ENCODE measurements around the gene CHD8.

The CHD8 gene

DNA sequence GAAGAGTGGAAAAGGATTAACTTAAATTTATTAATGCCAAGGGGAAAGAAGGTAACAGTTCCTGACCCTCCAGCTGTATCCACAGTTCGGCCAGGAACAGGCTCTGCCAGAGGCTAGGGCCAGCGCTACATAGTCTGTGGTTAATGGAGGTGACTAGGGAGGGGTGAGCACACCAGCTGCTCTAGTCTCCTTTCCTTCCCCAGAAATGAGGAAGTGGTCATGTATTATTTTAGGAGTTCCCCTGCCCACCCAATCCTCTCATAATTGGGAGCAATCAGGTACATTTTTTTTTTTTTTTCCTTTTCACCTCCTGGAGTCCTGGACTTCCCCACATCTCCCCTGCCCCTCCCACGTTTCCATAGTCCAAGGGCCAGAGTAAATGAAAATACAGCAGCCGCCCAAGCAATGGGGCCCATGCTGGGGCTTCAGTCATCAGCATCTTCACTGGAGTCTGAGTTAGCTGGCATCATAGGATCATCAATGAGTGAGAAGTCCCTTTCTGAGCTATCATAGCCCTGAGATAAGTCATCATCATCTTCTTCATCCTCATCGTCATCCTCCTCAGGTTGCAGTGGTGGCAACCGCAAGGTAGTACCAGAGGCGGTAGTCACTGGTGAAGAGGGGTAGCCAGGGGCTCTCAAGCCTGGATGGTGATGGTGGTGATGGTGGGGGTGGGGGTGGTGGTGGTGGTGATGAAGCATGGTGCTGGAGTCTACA lies 70.6 kb downstream of the CHD8 start:
- H3K4me2 ChIP-seq (ENCODE audit: low read depth, low read length, poor library complexity, severe bottlenecking): peak overlapping the region; percentile 71
- H3K4me3 ChIP-seq (ENCODE audit: low read length, poor library complexity, severe bottlenecking): peak overlapping the region; percentile 85
- no peaks in the 10 kb centered on the region for H3F3A ChIP-seq (ENCODE audit: low read depth)
- H3K9ac ChIP-seq (ENCODE audit: low read depth, low read length, poor library complexity, severe bottlenecking): peak overlapping the region; percentile 95
- peaks cover 27% of the 10 kb centered on the region for H3K4me1 ChIP-seq (ENCODE audit: insufficient read depth, low read length, poor library complexity, severe bottlenecking)
- H3K9me2 ChIP-seq (replicated peaks; ENCODE audit: low read depth, low read length): no peaks in the 10 kb centered on the region
- H4K20me1 ChIP-seq (ENCODE audit: insufficient read depth, low read length, poor library complexity, severe bottlenecking): peaks cover 32% of the 10 kb centered on the region
- H3K27me3 ChIP-seq (ENCODE audit: insufficient read depth, low read length, poor library complexity, severe bottlenecking): no peaks in the 10 kb centered on the region
- TF ChIP-seq EZH2phosphoT487 (IDR thresholded peaks at IDR 0.05; ENCODE audit: borderline replicate concordance) (no peak), CTCF (conservative IDR thresholded peaks at IDR 0.05; ENCODE audit: low read length) (no peak)
- H3K36me3 ChIP-seq (ENCODE audit: insufficient read depth, low read length): peaks cover 14% of the 10 kb centered on the region; the same call in 1 of the 2 replicates
- H2AFZ ChIP-seq (ENCODE audit: low read length): no peak overlapping the region
- peaks cover 35% of the 10 kb centered on the region for H3K79me2 ChIP-seq (ENCODE audit: insufficient read depth, low read length)
- H3K9me3 ChIP-seq (ENCODE audit: insufficient read depth, low read depth, low read length): no peaks in the 10 kb centered on the region

- no peaks in the 10 kb centered on the region for H3K9me2 ChIP-seq (replicated peaks; ENCODE audit: low read depth, low read length)
- H3K4me3 ChIP-seq (ENCODE audit: low read length, poor library complexity, severe bottlenecking): peak overlapping the region; percentile 85
- H2AFZ ChIP-seq (ENCODE audit: low read length): peak overlapping the region; percentile 84
- H3K79me2 ChIP-seq (ENCODE audit: insufficient read depth, low read length): peaks cover 44% of the 10 kb centered on the region
- H3K27me3 ChIP-seq (ENCODE audit: insufficient read depth, low read length, poor library complexity, severe bottlenecking): no peaks in the 10 kb centered on the region
- H4K20me1 ChIP-seq (ENCODE audit: insufficient read depth, low read length, poor library complexity, severe bottlenecking): peaks cover 40% of the 10 kb centered on the region
- TF ChIP-seq EZH2phosphoT487 (IDR thresholded peaks at IDR 0.05; ENCODE audit: borderline replicate concordance) (no peak), CTCF (conservative IDR thresholded peaks at IDR 0.05; ENCODE audit: low read length) (no peak)
- H3K4me2 ChIP-seq (ENCODE audit: low read depth, low read length, poor library complexity, severe bottlenecking): peak overlapping the region; percentile 71
- no peaks in the 10 kb centered on the region for H3K9me3 ChIP-seq (ENCODE audit: insufficient read depth, low read depth, low read length)
- H3F3A ChIP-seq (ENCODE audit: low read depth): no peaks in the 10 kb centered on the region
- peaks cover 35% of the 10 kb centered on the region for H3K4me1 ChIP-seq (ENCODE audit: insufficient read depth, low read length, poor library complexity, severe bottlenecking)
- peaks cover 6% of the 10 kb centered on the region; the same call in 1 of the 2 replicates for H3K36me3 ChIP-seq (ENCODE audit: insufficient read depth, low read length)
- peak overlapping the region; percentile 95 for H3K9ac ChIP-seq (ENCODE audit: low read depth, low read length, poor library complexity, severe bottlenecking)
Measured at GRCh38 chr14:21384494-21384851, 71.5 kb downstream of the CHD8 start.

DNA sequence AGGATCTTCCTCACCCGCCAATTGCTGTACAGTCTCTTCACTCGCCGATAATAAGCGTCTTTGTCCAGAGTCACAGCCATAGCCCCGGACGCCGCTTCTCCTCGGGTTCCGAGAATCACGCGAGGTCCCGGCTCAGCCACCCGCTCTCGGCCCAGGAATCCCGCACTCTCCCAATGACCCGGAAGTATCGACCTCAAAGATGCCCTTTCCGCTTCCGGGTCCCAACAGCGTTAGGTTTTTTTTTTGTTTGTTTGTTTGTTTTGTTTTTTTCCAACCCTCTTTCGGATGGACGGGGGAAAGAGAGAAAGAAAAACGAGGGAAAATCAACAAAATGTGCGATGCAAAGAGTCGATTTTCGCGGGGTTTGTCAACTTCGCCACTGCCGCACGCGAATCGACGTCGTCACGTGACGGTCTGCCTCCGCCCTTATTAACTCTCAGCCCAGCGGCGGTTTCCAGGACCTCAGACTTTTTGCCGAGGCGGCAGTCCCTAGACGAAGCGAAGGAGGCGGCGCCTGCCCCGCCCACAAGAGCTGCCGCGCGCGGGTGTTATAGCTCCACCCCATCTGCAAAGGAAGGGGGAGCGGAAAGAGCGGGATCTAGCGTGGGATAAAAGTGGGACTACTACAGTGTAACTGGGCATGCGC lies 72.0 kb downstream of the CHD8 start, which contains the start of gene SUPT16H:
SUPT16H (minus strand) TSS at position 172 of the 646 bp plus-strand sequence; CDS start at position 80, 92 bp downstream.
- Histone ChIP-seq H3K4me3 (ENCODE audit: low read length, poor library complexity, severe bottlenecking) (peak within 1 kb of the TSS; percentile 85), H3K9me2 (replicated peaks; ENCODE audit: low read depth, low read length) (no peaks in the 10 kb centered on the region), H2AFZ (ENCODE audit: low read length) (peak within 1 kb of the TSS; percentile 84), H3F3A (ENCODE audit: low read depth) (no peaks in the 10 kb centered on the region), H3K36me3 (ENCODE audit: insufficient read depth, low read length) (peaks cover 6% of the 10 kb centered on the region; the same call in 1 of the 2 replicates), H3K79me2 (ENCODE audit: insufficient read depth, low read length) (peaks cover 49% of the 10 kb centered on the region), H3K9me3 (ENCODE audit: insufficient read depth, low read depth, low read length) (no peaks in the 10 kb centered on the region), H3K27me3 (ENCODE audit: insufficient read depth, low read length, poor library complexity, severe bottlenecking) (no peaks in the 10 kb centered on the region), H3K4me2 (ENCODE audit: low read depth, low read length, poor library complexity, severe bottlenecking) (peak within 1 kb of the TSS; percentile 71), H4K20me1 (ENCODE audit: insufficient read depth, low read length, poor library complexity, severe bottlenecking) (peaks cover 45% of the 10 kb centered on the region), H3K9ac (ENCODE audit: low read depth, low read length, poor library complexity, severe bottlenecking) (peak within 1 kb of the TSS; percentile 95), H3K4me1 (ENCODE audit: insufficient read depth, low read length, poor library complexity, severe bottlenecking) (peaks cover 37% of the 10 kb centered on the region)
- no peak for TF ChIP-seq EZH2phosphoT487 (IDR thresholded peaks at IDR 0.05; ENCODE audit: borderline replicate concordance)
- TF ChIP-seq CTCF (conservative IDR thresholded peaks at IDR 0.05; ENCODE audit: low read length): no peak
